HepG2 (cell line): Measurements from ENCODE around the gene PRMT5. TPM values are rescaled to one million over a fixed set of nuclear protein-coding genes. Genes with fewer than 3 reads are reported as not detected.
A peak's percentile ranks its signal among the peaks of the same experiment; 100 is the strongest.

Experiments used
- ATAC-seq: fragments of 200-7000 bp; cut with Tn5 transposase; 3 replicates; pipeline ENCODE4 v1.9.1; 2020; ENCODE audit warnings: mild to moderate bottlenecking, moderate library complexity
- BruUV-seq: library from RNA; stranded (reverse); fragments of 400-500 nt; replicated peaks from 2 replicates; lab custom pipeline; 2021; lab: Mats Ljungman, UMichigan
- CTCF ChIA-PET: fragments of 300-600 bp; formaldehyde crosslinking; extraction: SDS; loops from one replicate; lab custom pipeline; 2021; ENCODE audit warnings: low total read pairs, inconsistent platforms, low intra/inter-chr PET ratio; lab: Yijun Ruan, JAX
- POLR2A ChIA-PET: fragments of 350-600 bp; sonication (Branson Sonifier 250); formaldehyde crosslinking; loops from one replicate; lab custom pipeline; 2020; ENCODE audit warnings: antibody characterized with exemption, inconsistent platforms; lab: Yijun Ruan, JAX
- DNase-seq: peaks from one replicate; pipeline ENCODE4 v3.0.0-alpha.2; 2015; ENCODE audit warnings: low spot score
- FAIRE-seq: peaks from 3 replicates; lab custom pipeline; 2011; peaks lifted over from hg19 to GRCh38; lab: Jason Lieb, UNC
- H2AFZ ChIP-seq: one replicate; pipeline ENCODE4 v1.6.1; 2011; ENCODE audit warnings: low read length, inconsistent platforms
- H3K27ac ChIP-seq: fragments of 300-600 bp; 3 replicates; pipeline ENCODE4 v1.8.0; 2011; ENCODE audit warnings: mixed run types, mild to moderate bottlenecking, mixed read lengths, low read length, inconsistent platforms; ENCODE audit not compliant: insufficient read depth; ENCODE audit errors: extremely low read length
- H3K27me3 ChIP-seq, 2 experiments: fragments of 200-600 bp in 1 of 2; 2 replicates in 1 of 2; 3 replicates in 1 of 2; pipeline versions ENCODE4 v1.6.0 to v1.8.0; 2011; ENCODE audit warnings: low read length in 2 of 2, mild to moderate bottlenecking in 2 of 2, moderate library complexity in 2 of 2, inconsistent platforms in 1 of 2; ENCODE audit not compliant: insufficient read depth in 2 of 2, control insufficient read depth in 1 of 2
- H3K36me3 ChIP-seq, 2 experiments: fragments of 200-600 bp in 1 of 2; replicated peaks in 1 of 2; 2 replicates in 1 of 2; 3 replicates in 1 of 2; pipeline versions ENCODE4 v1.5.1 to v1.8.0; 2011; ENCODE audit warnings: low read length in 2 of 2, inconsistent platforms in 1 of 2; ENCODE audit not compliant: insufficient read depth in 2 of 2, control insufficient read depth in 1 of 2
- H3K4me1 ChIP-seq: 2 replicates; pipeline ENCODE4 v1.5.1; 2012; ENCODE audit warnings: low read length, inconsistent platforms; ENCODE audit not compliant: insufficient read depth
- H3K4me2 ChIP-seq: 2 replicates; pipeline ENCODE4 v1.6.0; 2011; ENCODE audit warnings: low read depth, low read length, inconsistent platforms
- H3K4me3 ChIP-seq, 3 experiments: fragments of 200-600 bp in 1 of 3; sonication (generic), shearing (Covaris generic) in 1 of 3; replicated peaks in 1 of 3; 2 replicates each; pipeline ENCODE4 v1.5.1; 2011 to 2016; ENCODE audit warnings: low read length in 3 of 3, inconsistent platforms in 2 of 3, low read depth in 2 of 3, mild to moderate bottlenecking in 2 of 3, control low read depth in 1 of 3, mixed read lengths in 1 of 3; ENCODE audit not compliant: insufficient read depth in 1 of 3
- H3K79me2 ChIP-seq: one replicate; pipeline ENCODE4 v1.6.1; 2011; ENCODE audit warnings: low read length, inconsistent platforms; ENCODE audit not compliant: insufficient read depth
- H3K9ac ChIP-seq: 2 replicates; pipeline ENCODE4 v1.6.0; 2011; ENCODE audit warnings: mild to moderate bottlenecking, low read depth, low read length, inconsistent platforms; ENCODE audit not compliant: insufficient read depth
- H3K9me3 ChIP-seq: 2 replicates; pipeline ENCODE4 v1.5.1; 2012; ENCODE audit warnings: mild to moderate bottlenecking, low read length
- H4K20me1 ChIP-seq: 2 replicates; pipeline ENCODE4 v1.6.0; 2011; ENCODE audit warnings: inconsistent platforms, mild to moderate bottlenecking, low read length, moderate library complexity; ENCODE audit not compliant: insufficient read depth
- DNMT1 ChIP-seq: sonication (generic); formaldehyde crosslinking; IDR thresholded peaks from 2 replicates; pipeline ENCODE4 v1.5.1; 2020; ENCODE audit warnings: mild to moderate bottlenecking, missing genetic modification reagents
- EEA1 ChIP-seq: sonication (generic); formaldehyde crosslinking; IDR thresholded peaks from 2 replicates; pipeline ENCODE4 v1.5.1; 2020; ENCODE audit warnings: mild to moderate bottlenecking, missing genetic modification reagents, borderline replicate concordance
- ETV5 ChIP-seq: IDR thresholded peaks from 2 replicates; pipeline ENCODE4 v1.6.1; 2018; ENCODE audit warnings: missing biosample characterization, missing genetic modification reagents, inconsistent platforms, borderline replicate concordance
- GMEB2 ChIP-seq: IDR thresholded peaks from 2 replicates; pipeline ENCODE4 v1.6.1; 2016; ENCODE audit warnings: missing biosample characterization, missing genetic modification reagents, low read depth
- GTF3A ChIP-seq: sonication (generic); formaldehyde crosslinking; conservative IDR thresholded peaks from 2 replicates; pipeline ENCODE4 v1.4.0; 2020; ENCODE audit warnings: mild to moderate bottlenecking, missing genetic modification reagents
- HOXA5 ChIP-seq: sonication (generic); formaldehyde crosslinking; IDR thresholded peaks from 2 replicates; pipeline ENCODE4 v1.4.0; 2020; ENCODE audit warnings: missing genetic modification reagents
- NFE2L1 ChIP-seq: sonication (generic); formaldehyde crosslinking; IDR thresholded peaks from 2 replicates; pipeline ENCODE4 v1.4.0; 2020; ENCODE audit warnings: missing genetic modification reagents, mild to moderate bottlenecking, borderline replicate concordance
- POLR2AphosphoS2 ChIP-seq: IDR thresholded peaks from 2 replicates; pipeline ENCODE4 v1.6.1; 2011; ENCODE audit warnings: low read depth, low read length, improper control_type of control experiment
- REL ChIP-seq: sonication (generic); formaldehyde crosslinking; conservative IDR thresholded peaks from 2 replicates; pipeline ENCODE4 v1.8.0; 2022; ENCODE audit warnings: mild to moderate bottlenecking, missing genetic modification reagents, moderate library complexity
- TMF1 ChIP-seq: sonication (generic); formaldehyde crosslinking; IDR thresholded peaks from 2 replicates; pipeline ENCODE4 v1.8.1; 2022; ENCODE audit warnings: low read depth, missing genetic modification reagents
- ZNF251 ChIP-seq: sonication (generic); formaldehyde crosslinking; IDR thresholded peaks from 2 replicates; pipeline ENCODE4 v1.9.0; 2021; ENCODE audit warnings: mild to moderate bottlenecking, missing genetic modification reagents
- WGBS: methylation state at CpG from one replicate; pipeline ENCODE4 v1.1.6; 2017; ENCODE audit warnings: low lambda C conversion rate; 5-methylcytosine and 5-hydroxymethylcytosine counted together
- in situ Hi-C: cut with HindIII; loops from 2 replicates; pipeline ENCODE4 v1.10.0; 2017; ENCODE audit warnings: low pct_unique_long_range_greater_than_20kb; ENCODE audit not compliant: extremely low pct_ligation_motif_present
- intact Hi-C: fragments of 100-400 bp; cut with micrococcal nuclease; formaldehyde crosslinking; loops from one replicate; pipeline ENCODE4 v1.10.0; 2022; ENCODE audit not compliant: unreplicated experiment
- polyA plus RNA-seq, 8 experiments: library from polyadenylated mRNA; depleted of rRNA in 3 of 8; stranded (reverse) in 7 of 8; unstranded in 1 of 8; fragments of >200 nt; fragmentation: Illumina TruSeq in 4 of 8; extraction: Trizol in 4 of 8; gene quantifications; 2 replicates each; pipeline versions ENCODE4 v1.2.1 to v1.2.3, GENCODE V29; 2011 to 2016; ENCODE audit warnings: low read depth in 4 of 8, missing spikeins in 1 of 8, mixed read lengths in 1 of 8; ENCODE audit not compliant: insufficient read depth in 1 of 8
- total RNA-seq, 5 experiments: library from RNA; depleted of rRNA; stranded (reverse); fragments of >200 nt; fragmentation: Illumina TruSeq; extraction: Trizol; gene quantifications; 2 replicates each; pipeline ENCODE4 v1.2.3, GENCODE V29; 2016; ENCODE audit warnings: low read depth in 1 of 5
- TF ChIP-seq, protein P1 (sequence below): sonication (generic); formaldehyde crosslinking; IDR thresholded peaks from 2 replicates; pipeline ENCODE4 v1.4.0; 2020; ENCODE audit warnings: missing genetic modification reagents, mild to moderate bottlenecking, borderline replicate concordance

The PRMT5 gene
- total and polyA plus RNA-seq, 2 of the 13 experiments (the other 11 are each of a cell fraction or from before 2014, with no cell fraction given), result 210 to 354 TPM

GRCh38 chr14:22976620-22977433, 47.7 kb upstream of the PRMT5 start (continued):
- TF ChIP-seq GMEB2 (CRISPR knock-in tag), result peak; percentile 7; the same call in 1 of the 2 replicates
- no peak for TF ChIP-seq HOXA5

DNA sequence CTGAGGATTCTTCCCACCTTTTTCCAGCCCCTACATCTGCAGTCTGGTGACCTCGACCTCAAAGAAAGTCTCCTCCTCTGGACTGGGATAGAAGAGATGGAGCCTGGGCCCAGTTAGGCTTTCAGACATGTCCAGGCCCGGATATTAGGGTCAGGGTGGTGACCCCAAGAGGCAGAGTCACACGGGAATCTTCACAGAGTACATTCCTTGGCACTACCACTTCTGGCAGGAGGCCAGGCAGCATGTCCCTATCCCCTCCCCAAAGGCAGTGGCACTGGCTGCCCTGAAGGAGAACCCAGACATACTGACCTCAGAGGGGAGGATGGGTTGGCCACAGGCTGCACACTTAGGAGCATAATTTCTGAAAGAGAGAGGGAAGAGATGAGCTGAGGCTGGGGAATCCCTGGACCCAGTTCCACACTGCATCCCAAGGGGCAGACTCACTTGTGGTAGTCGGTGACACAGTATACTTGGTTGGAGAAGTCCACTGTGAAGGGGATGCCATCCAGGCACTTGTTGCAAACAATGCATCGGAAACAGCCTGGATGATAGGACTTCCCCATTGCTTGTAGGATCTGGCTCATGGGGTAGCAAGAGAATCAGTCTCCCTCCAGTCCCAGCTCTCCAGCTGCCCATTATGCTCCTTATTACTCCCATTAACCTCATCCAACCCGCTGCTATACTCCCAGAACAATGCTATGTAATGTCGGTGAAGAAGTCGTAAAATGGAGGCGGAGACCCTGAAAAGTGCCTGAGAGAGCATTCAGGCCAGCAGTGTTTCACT, 45.5 kb upstream of the PRMT5 start:
- Histone ChIP-seq H2AFZ (no peak overlapping the region), H3K9me3 (no peaks in the 10 kb centered on the region), H3K4me1 (peaks cover 78% of the 10 kb centered on the region), H3K79me2 (peaks cover 55% of the 10 kb centered on the region), H3K4me3 (0 out of 6 replicates have a peak overlapping the region, but pooled peaks of 1 of the 3 experiments have one; percentile 1), H3K27ac (peak overlapping the region; percentile 97), H3K9ac (peak overlapping the region; percentile 21), H3K4me2 (peak overlapping the region; percentile 39), H3K27me3 (no peaks in the 10 kb centered on the region), H3K36me3 (peaks cover 36 to 58% of the 10 kb centered on the region in 2 experiments), H4K20me1 (peaks cover 22% of the 10 kb centered on the region)
- ChIA-PET CTCF (interaction anchor here (1.7 to 5.4 kb wide), 3 partner anchors 10 to 418 kb away, joined by 8 to 298 read pairs (median 29); partner anchors contain the start of genes AJUBA and CDH24), POLR2A (interaction anchor here (0.9 to 26.8 kb wide), 8 partner anchors 2 to 94 kb away, joined by 3 to 1670 read pairs (median 50); partner anchors contain the start of genes AJUBA, CDH24, HAUS4 and PSMB5)
- intact Hi-C loops, result no loop called here
- ATAC-seq (no peak), DNase-seq (no peak), FAIRE-seq (no peak)
- no TSS peak for BruUV-seq
- in situ Hi-C loops, result no loop called here
- 89% methylated on average over 9 of the region's 9 CpGs for WGBS
- TF ChIP-seq POLR2AphosphoS2 (peak; percentile 69; the same call in 1 of the 2 replicates), TMF1 (CRISPR knock-in tag) (no peak), ZNF251 (CRISPR knock-in tag) (no peak), DNMT1 (CRISPR knock-in tag) (0 out of 2 replicates have a peak, but pooled peaks have one; percentile 25), EEA1 (CRISPR knock-in tag) (0 out of 2 replicates have a peak, but pooled peaks have one; percentile 16), NFE2L1 (CRISPR knock-in tag) (no peak), REL (CRISPR knock-in tag) (no peak), ETV5 (no peak), GTF3A (no peak)
- TF ChIP-seq, protein P1, sequence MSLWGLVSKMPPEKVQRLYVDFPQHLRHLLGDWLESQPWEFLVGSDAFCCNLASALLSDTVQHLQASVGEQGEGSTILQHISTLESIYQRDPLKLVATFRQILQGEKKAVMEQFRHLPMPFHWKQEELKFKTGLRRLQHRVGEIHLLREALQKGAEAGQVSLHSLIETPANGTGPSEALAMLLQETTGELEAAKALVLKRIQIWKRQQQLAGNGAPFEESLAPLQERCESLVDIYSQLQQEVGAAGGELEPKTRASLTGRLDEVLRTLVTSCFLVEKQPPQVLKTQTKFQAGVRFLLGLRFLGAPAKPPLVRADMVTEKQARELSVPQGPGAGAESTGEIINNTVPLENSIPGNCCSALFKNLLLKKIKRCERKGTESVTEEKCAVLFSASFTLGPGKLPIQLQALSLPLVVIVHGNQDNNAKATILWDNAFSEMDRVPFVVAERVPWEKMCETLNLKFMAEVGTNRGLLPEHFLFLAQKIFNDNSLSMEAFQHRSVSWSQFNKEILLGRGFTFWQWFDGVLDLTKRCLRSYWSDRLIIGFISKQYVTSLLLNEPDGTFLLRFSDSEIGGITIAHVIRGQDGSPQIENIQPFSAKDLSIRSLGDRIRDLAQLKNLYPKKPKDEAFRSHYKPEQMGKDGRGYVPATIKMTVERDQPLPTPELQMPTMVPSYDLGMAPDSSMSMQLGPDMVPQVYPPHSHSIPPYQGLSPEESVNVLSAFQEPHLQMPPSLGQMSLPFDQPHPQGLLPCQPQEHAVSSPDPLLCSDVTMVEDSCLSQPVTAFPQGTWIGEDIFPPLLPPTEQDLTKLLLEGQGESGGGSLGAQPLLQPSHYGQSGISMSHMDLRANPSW, result 0 out of 2 replicates have a peak, but pooled peaks have one; percentile 42
